Testis (tissue), 2 donors: ENCODE measurements around the gene ARHGAP26.

ENCODE experiments used
- POLR2A ChIP-seq: fragments of 450-650 bp; IDR thresholded peaks from one replicate; pipeline ENCODE4 v1.6.1; 2017; ENCODE audit warnings: antibody characterized with exemption, mild to moderate bottlenecking, moderate library complexity
- TF ChIP-seq, protein P1 (sequence below), 3 experiments: fragments of 450-650 bp in 2 of 3; fragments of 200-600 bp in 1 of 3; sonication (generic) in 1 of 3; IDR thresholded peaks; one replicate each; pipeline ENCODE4 v1.5.1; 2016 to 2019; ENCODE audit warnings: antibody characterized with exemption in 3 of 3, mild to moderate bottlenecking in 2 of 3, moderate library complexity in 1 of 3

DNA sequence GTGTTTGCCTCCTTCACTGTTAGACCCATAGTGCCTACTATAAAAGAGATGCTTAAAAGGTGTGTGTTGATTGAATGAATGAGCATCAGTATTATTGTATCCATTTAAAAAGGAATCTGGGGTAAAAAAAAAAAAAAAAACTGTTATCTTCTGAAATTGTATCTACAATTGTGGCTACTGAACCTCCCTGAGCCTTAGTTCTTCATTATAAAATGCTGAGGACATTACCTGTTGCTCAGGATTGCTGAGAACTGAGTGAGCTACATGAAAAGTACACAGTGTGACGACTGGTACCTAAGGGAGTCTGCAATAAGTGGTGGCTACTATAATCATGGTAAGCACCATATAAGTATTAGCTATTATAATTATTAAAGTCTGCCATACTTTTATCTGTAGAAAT is 362.6 kb downstream of the ARHGAP26 start:
- TF ChIP-seq, protein P1, sequence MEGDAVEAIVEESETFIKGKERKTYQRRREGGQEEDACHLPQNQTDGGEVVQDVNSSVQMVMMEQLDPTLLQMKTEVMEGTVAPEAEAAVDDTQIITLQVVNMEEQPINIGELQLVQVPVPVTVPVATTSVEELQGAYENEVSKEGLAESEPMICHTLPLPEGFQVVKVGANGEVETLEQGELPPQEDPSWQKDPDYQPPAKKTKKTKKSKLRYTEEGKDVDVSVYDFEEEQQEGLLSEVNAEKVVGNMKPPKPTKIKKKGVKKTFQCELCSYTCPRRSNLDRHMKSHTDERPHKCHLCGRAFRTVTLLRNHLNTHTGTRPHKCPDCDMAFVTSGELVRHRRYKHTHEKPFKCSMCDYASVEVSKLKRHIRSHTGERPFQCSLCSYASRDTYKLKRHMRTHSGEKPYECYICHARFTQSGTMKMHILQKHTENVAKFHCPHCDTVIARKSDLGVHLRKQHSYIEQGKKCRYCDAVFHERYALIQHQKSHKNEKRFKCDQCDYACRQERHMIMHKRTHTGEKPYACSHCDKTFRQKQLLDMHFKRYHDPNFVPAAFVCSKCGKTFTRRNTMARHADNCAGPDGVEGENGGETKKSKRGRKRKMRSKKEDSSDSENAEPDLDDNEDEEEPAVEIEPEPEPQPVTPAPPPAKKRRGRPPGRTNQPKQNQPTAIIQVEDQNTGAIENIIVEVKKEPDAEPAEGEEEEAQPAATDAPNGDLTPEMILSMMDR (IDR thresholded peaks at IDR 0.05) = no peak
- TF ChIP-seq POLR2A = no peak
